NCI-H345 treated with DMSO at 0.1 percent for 48 hours (cell line): ENCODE data around the gene VWCE.

ENCODE experiments used
- DNase-seq: peaks from one replicate; lab custom pipeline; 2025; ENCODE audit not compliant: unreplicated experiment; lab: John Stamatoyannopoulos, UW

The VWCE gene, protein sequence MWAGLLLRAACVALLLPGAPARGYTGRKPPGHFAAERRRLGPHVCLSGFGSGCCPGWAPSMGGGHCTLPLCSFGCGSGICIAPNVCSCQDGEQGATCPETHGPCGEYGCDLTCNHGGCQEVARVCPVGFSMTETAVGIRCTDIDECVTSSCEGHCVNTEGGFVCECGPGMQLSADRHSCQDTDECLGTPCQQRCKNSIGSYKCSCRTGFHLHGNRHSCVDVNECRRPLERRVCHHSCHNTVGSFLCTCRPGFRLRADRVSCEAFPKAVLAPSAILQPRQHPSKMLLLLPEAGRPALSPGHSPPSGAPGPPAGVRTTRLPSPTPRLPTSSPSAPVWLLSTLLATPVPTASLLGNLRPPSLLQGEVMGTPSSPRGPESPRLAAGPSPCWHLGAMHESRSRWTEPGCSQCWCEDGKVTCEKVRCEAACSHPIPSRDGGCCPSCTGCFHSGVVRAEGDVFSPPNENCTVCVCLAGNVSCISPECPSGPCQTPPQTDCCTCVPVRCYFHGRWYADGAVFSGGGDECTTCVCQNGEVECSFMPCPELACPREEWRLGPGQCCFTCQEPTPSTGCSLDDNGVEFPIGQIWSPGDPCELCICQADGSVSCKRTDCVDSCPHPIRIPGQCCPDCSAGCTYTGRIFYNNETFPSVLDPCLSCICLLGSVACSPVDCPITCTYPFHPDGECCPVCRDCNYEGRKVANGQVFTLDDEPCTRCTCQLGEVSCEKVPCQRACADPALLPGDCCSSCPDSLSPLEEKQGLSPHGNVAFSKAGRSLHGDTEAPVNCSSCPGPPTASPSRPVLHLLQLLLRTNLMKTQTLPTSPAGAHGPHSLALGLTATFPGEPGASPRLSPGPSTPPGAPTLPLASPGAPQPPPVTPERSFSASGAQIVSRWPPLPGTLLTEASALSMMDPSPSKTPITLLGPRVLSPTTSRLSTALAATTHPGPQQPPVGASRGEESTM

GRCh38 chr11:61294717-61295595 is at the start of gene VWCE:
VWCE (minus strand) TSS chr11:61295316; CDS start chr11:61295037, 279 bp downstream.
- DNase-seq: peak; percentile 28

DNA sequence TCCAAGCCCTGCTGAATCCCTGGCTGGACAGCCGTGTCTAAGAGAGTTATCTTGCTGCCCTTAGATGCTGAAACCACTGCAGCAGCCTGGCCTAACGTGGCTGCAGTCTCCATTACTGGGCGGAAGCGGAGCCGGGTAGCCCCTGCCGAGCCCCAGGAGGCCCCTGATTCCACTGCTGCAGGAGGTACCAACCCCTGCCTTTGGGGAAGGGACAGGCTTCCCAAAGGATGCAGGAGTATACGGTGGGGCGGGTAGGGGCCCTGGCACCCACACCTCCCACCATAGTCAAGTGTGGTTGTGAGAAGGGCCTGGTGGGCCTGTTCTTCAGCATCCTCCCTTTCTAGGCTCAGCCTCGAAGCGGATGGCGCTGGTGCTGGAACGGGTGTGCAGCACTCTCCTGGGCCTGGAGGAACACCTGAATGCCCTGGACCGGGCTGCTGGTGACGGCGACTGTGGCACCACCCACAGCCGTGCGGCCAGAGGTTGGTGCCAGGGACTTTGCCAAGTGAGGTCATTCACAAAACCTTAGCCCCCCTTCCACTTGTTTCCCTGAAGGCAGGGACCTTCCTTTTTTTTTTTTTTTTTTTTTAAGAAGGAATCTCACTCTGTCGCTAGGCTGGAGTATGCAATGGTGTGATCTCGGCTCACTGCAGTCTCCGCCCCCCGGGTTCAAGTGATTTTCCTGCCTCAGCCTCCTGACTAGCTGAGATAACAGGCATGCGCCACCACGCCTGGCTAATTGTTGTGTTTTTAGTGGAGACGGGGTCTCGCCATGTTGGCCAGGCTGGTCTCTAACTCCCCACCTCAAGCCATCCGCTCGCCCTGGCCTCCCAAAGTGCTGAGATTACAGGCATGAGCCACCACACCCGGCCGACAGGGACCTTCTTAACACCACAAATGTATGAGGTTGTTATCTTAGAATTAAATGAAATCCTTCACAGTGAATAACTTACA is 49.0 kb upstream of the VWCE start:
- DNase-seq: no peak

DNA sequence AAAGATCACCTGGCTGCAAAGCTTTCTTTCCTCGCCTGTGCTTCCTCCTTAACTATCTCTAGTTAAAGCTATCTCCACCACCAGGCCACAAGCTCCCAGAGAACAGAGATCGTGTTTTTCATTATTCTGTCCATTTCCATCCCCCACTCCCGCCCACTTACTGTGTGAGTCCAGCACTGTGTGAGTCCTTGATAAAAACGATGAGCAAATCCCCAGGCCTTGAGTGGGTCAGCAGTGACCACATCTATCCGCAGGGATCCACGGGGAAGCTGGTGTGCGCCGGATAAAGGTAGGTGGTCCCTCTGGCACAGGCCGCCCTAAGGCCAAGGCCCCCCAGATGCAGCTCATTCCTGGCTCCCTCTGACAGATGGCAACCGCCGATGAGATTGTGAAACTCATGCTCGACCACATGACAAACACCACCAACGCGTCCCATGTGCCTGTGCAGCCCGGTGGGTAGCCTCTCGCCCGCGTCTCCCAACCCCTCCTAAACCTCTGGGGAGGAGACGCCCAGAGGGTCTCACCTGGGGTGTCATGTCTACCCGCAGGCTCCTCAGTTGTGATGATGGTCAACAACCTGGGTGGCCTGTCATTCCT is 47.2 kb upstream of the VWCE start:
- no peak for DNase-seq

DNA sequence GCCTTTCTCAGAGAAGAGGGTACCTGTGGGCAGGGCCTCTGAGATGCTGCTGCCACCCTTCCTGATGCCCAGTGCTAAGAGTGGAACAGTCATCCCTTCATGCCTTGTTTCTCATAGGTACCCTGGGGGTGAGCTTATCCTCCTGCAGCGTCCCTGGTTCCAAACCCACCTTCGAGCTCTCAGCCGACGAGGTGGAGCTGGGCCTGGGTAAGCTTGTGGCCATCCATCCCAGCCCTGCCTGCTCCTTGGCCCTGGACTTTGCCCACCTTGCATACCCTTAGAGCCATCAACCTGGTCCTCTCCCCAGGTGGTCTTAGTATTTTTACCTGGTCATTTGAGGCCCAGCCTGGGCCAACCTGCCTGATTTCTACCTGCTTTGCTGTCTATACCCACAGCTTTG is 46.6 kb upstream of the VWCE start:
- no peak for DNase-seq

DNA sequence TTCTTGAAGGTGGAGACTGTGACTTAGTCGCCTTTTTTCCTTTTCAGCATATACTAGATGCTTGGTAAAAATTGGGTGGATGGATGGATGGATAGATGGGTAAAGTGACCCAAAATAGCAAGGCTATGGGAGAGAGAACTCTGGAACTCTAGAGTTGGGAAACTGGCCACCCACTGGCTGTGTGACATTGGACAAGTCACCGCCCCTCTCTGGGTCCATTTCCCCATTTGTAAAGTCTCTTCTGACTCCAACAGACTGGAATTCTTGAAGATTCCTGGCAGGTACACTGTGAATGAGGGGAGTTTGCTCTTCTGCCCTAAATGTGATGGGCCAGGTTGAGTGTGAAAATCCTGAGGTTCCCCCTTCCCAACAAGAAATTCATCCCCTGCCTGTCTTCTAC is 45.9 kb upstream of the VWCE start:
- DNase-seq: no peak

DNA sequence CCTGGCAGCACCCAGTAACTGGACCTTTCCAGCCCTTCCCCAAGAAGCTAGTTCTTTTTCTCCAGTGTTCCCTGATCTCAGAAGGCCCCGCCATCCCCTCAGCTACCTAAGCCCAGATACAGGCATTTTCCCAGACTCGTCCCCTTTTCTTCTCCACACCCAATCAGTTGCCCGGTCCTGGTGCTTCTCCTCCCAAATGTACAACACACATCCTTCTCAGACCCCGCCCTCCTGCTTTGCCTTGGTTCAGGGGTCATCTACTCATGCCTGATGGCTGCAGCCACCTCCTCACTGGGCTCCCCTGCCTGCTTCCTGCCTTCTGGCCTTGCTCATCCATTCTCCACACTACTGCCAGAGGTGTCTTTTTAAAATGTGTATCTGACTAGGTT is 44.4 kb upstream of the VWCE start:
- DNase-seq: no peak

DNA sequence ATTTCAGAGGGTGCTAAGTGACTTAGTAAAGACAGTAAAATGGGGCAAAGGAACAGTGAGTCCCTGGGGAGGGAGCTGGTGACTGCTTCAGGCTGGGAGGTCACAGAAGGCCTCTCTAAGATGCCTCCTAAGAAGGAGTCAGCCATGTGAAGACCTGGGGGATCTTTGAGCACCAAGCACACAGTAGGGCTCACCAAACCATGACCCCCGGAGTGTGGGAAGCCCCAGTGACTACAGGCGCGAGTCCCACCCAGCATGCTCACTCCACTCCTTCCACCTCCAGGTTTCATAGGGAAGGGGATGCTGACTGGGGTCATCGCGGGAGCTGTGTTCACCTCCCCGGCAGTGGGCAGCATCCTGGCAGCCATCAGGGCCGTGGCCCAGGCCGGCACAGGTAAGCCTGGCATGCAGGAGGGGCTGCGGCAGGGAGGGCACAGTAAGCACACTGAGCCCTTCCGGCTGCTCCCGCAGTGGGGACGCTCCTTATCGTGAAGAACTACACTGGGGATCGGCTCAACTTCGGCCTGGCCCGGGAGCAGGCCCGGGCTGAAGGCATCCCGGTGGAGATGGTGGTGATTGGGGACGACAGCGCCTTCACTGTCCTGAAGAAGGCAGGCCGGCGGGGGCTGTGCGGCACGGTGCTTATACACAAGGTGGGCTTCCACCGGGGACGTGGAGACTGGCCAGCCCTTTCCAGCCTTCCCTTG is 43.8 kb upstream of the VWCE start:
- no peak for DNase-seq

GRCh38 chr11:61337706-61338470 is 42.8 kb upstream of the VWCE start:
- no peak for DNase-seq

DNA sequence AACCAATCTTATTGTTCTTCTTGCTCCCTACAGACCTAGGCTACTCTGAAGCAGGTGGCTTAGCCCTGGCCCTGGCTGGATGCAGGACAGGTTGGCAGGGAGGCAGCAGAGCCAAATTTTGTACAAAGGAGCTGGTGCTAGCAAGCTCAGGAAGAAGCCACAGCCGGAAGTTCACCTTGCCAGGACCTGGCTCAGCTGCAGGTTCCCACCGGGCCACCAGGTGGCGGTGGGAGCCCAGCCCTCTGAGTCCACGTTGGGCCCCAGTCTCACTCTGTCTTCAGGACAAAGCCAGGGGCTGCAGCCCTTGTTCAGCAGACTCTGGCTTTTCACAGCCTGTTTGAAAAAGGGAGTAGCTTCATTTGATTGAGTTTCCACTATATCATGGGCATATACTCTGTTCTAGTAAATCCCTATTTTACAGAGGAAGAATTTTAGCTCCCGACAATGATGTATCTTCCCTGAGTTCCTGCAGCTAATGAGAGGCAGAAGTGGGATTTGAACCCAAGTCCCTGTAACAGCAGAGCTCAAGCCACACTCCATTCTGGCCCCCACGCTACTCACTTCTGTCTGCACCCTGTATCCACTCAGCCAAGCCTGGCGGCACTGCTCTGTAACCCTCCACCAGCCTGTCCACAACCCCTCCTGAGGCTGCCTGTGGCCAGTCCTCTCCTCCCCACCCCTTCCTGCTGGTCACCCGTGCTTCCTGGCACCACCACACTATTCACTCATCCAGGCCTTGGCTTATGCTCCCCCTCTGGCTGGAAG is 41.2 kb upstream of the VWCE start:
- peak; percentile 66 for DNase-seq

- no peak for DNase-seq
Measured at GRCh38 chr11:61335355-61335710, 40.2 kb upstream of the VWCE start.

GRCh38 chr11:61334434-61335354 is 39.6 kb upstream of the VWCE start:
- DNase-seq: no peak

- no peak for DNase-seq
Measured at GRCh38 chr11:61333550-61334433, 38.7 kb upstream of the VWCE start.

- DNase-seq: peak; percentile 88
Measured at GRCh38 chr11:61332797-61333549, 37.9 kb upstream of the VWCE start, which contains the start of the genes DDB1 and TKFC. DDB1 (minus strand) TSS chr11:61333105; CDS start chr11:61332968, 137 bp downstream. TKFC (plus strand) TSS chr11:61333228; CDS start chr11:61334729, 1,501 bp downstream.

GRCh38 chr11:61332281-61332796 is 37.2 kb upstream of the VWCE start:
- no peak for DNase-seq
